Lower leg skin (tissue), 3 donors: ENCODE data around the gene BBS9.

ENCODE experiments used
- CTCF ChIP-seq, 3 donors: fragments of 450-650 bp; IDR thresholded peaks; one replicate each; pipeline ENCODE4 v1.5.1; 2016; ENCODE audit warnings: antibody characterized with exemption in 3 of 3, mild to moderate bottlenecking in 3 of 3, moderate library complexity in 2 of 3
- POLR2A ChIP-seq, 2 donors: fragments of 450-650 bp; IDR thresholded peaks; one replicate each; pipeline ENCODE4 v1.6.1; 2016 to 2017; ENCODE audit warnings: antibody characterized with exemption in 2 of 2, mild to moderate bottlenecking in 1 of 2, moderate library complexity in 1 of 2

GRCh38 chr7:33601101-33601500, 471.7 kb downstream of the BBS9 start:
- TF ChIP-seq POLR2A (IDR thresholded peaks at IDR 0.05) = no peak
- TF ChIP-seq CTCF (IDR thresholded peaks at IDR 0.05) = no peak
